ENCODE data around the gene SPC24.

SPC24 gene

GRCh38 chr19:11177592-11177991 lies 22.0 kb upstream of the SPC24 start:
- no peak overlapping the region for H3K4me3 ChIP-seq (ENCODE audit: low read depth, low read length)
- TF ChIP-seq CTCF (IDR thresholded peaks at IDR 0.05; ENCODE audit: low read depth, low read length) = no peak

- TF ChIP-seq CTCF (IDR thresholded peaks at IDR 0.05; ENCODE audit: low read depth, low read length) = no peak
- H3K4me3 ChIP-seq (ENCODE audit: low read depth, low read length) = no peak overlapping the region
Measured at GRCh38 chr19:11176466-11177193, 21.0 kb upstream of the SPC24 start.

DNA sequence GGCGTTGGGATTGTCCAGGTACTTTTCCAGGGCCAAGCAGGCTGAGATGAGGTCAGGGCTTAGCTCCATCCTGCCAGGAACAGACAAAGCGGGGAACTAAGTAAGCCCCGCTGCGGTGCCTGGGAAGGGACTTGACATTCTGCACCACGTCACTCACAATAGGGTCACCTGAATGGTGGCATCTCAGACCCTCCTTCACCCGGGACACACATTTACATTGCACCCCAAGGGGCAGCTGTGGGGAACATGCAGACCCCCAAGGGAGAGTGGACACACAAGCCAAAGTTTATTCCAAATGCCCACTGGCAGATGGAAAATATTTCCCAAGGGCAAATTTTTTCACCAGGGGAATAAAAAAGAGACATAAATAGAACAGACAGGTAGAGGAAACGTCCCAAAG lies 20.3 kb upstream of the SPC24 start:
- no peak for TF ChIP-seq CTCF (IDR thresholded peaks at IDR 0.05; ENCODE audit: low read depth, low read length)
- no peak overlapping the region for H3K4me3 ChIP-seq (ENCODE audit: low read depth, low read length)

DNA sequence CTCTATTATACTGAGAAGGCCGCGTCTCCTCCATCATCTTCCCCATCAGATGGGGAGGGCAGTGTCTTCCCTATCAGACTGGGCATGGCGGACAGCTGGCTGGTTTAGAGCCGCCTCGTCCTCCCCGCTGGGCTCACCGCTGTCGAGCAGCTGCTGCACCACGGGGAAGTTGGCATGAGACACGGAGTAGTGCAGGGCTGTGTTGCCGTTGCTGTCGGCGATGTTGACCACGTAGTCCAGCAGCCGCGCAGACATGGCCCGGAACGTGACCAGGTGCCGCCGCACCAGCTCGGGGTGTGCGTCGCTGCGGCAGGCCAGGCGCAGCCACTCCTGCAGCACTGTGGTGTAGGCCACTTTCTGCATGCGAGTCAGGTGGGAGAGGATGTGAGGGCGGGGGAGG lies 18.8 kb upstream of the SPC24 start:
- no peak for TF ChIP-seq CTCF (IDR thresholded peaks at IDR 0.05; ENCODE audit: low read depth, low read length)
- no peak overlapping the region for H3K4me3 ChIP-seq (ENCODE audit: low read depth, low read length)

DNA sequence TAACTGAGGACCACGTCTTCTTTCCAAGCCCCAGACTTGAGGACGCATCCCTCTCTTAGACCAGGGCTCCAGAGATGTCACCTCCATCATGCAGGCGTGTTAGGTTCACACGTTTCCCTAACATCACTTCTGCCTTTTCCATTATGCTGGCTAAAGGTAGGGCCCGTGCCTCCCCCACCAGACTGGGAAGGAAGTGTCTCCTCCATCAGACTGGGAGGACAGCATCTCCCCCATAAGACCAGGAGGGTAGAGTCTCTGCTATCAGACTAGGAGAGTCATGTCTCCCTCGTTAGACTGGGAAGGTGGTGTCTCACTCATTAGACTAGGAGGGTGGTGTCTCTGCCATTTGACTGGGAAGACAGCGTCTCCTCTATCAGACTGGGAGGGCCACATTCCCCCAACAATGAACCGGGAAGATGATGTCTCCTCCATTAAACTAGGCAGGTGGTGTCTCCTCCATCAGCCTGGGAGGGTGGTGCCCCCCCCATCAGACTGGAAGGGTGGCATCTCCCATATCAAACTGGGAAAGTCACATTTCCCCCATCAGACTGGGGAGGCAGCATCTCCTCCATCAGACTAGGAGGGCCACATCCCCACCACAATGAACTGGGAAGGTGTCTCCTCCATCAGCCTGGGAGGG lies 18.1 kb upstream of the SPC24 start:
- H3K4me3 ChIP-seq (ENCODE audit: low read depth, low read length) = no peak overlapping the region
- no peak for TF ChIP-seq CTCF (IDR thresholded peaks at IDR 0.05; ENCODE audit: low read depth, low read length)

GRCh38 chr19:11172576-11172975 lies 17.0 kb upstream of the SPC24 start:
- TF ChIP-seq CTCF (IDR thresholded peaks at IDR 0.05; ENCODE audit: low read depth, low read length) = no peak
- no peak overlapping the region for H3K4me3 ChIP-seq (ENCODE audit: low read depth, low read length)

GRCh38 chr19:11171144-11171543 lies 15.6 kb upstream of the SPC24 start:
- no peak overlapping the region for H3K4me3 ChIP-seq (ENCODE audit: low read depth, low read length)
- no peak for TF ChIP-seq CTCF (IDR thresholded peaks at IDR 0.05; ENCODE audit: low read depth, low read length)
